ENCODE data around the gene EAPP. TPM values are rescaled to one million over a fixed set of nuclear protein-coding genes. Genes with fewer than 3 reads are reported as not detected.

The EAPP gene, protein sequence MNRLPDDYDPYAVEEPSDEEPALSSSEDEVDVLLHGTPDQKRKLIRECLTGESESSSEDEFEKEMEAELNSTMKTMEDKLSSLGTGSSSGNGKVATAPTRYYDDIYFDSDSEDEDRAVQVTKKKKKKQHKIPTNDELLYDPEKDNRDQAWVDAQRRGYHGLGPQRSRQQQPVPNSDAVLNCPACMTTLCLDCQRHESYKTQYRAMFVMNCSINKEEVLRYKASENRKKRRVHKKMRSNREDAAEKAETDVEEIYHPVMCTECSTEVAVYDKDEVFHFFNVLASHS
- 58.1 TPM for polyA plus RNA-seq (2013, experiment 1 of 2)
- 61.4 TPM for polyA plus RNA-seq (2013, experiment 2 of 2)

GRCh38 chr14:34539407-34540180 lies at the start of gene EAPP:
Gene EAPP, minus strand, starts transcription at chr14:34539701. Its CDS starts 73 bp downstream, at chr14:34539628.
- Histone ChIP-seq H3K27me3 (ENCODE audit: control insufficient read depth in 3 of 3, insufficient read depth in 3 of 3, low read depth in 1 of 3, low read length in 3 of 3) (no peaks in the 10 kb centered on the region), H3K27ac (replicated peaks; ENCODE audit: low read length) (peak within 1 kb of the TSS; percentile 76), H3K36me3 (replicated peaks in 1 of 2; ENCODE audit: control insufficient read depth in 2 of 2, insufficient read depth in 2 of 2, low read length in 2 of 2) (peaks cover 4 to 22% of the 10 kb centered on the region in 2 donors), H3K4me3 (ENCODE audit: low read length in 2 of 2) (peak within 1 kb of the TSS; percentile 78 to 94), H2BK120ac (ENCODE audit: low read depth, low read length) (no peak within 1 kb of the TSS), H2AK5ac (ENCODE audit: low read depth, low read length) (peak within 1 kb of the TSS; percentile 10), H2AFZ (ENCODE audit: low read length) (peak within 1 kb of the TSS; percentile 97), H3K4me1 (ENCODE audit: control insufficient read depth in 2 of 2, insufficient read depth in 1 of 2, low read depth in 1 of 2, low read length in 2 of 2) (peaks cover 0 to 3% of the 10 kb centered on the region in 2 donors), H3K4ac (ENCODE audit: low read length) (no peak within 1 kb of the TSS), H3K9ac (ENCODE audit: low read depth, low read length, poor library complexity) (peak within 1 kb of the TSS; percentile 92), H3K79me1 (ENCODE audit: low read depth, low read length) (peaks cover 5% of the 10 kb centered on the region), H4K8ac (ENCODE audit: low read depth, low read length) (no peak within 1 kb of the TSS), H3K4me2 (ENCODE audit: insufficient read depth, low read length, poor library complexity, severe bottlenecking) (peak within 1 kb of the TSS; percentile 63), H4K91ac (ENCODE audit: low read depth, low read length, poor library complexity) (no peak within 1 kb of the TSS), H3K18ac (ENCODE audit: low read length) (peak within 1 kb of the TSS; percentile 74), H2BK15ac (ENCODE audit: low read length) (no peak within 1 kb of the TSS), H3K9me3 (replicated peaks in 1 of 2; ENCODE audit: control insufficient read depth in 2 of 2, insufficient read depth in 1 of 2, low read depth in 1 of 2, low read length in 2 of 2) (no peaks in the 10 kb centered on the region), H3K14ac (ENCODE audit: low read length) (peak within 1 kb of the TSS; percentile 5), H3K23ac (ENCODE audit: low read depth, low read length, poor library complexity) (peak within 1 kb of the TSS; percentile 34), H2BK5ac (ENCODE audit: low read length) (peak within 1 kb of the TSS; percentile 15), H2BK12ac (ENCODE audit: low read length) (no peak within 1 kb of the TSS)
- DNase-seq (ENCODE audit: low spot score) = peak; percentile 91
- no CpG with 5 or more reads among the region's 59 CpGs for WGBS, 2 donors (ENCODE audit: extremely low coverage in 2 of 2, insufficient read length in 2 of 2, insufficient replicate concordance in 1 of 2)

DNA sequence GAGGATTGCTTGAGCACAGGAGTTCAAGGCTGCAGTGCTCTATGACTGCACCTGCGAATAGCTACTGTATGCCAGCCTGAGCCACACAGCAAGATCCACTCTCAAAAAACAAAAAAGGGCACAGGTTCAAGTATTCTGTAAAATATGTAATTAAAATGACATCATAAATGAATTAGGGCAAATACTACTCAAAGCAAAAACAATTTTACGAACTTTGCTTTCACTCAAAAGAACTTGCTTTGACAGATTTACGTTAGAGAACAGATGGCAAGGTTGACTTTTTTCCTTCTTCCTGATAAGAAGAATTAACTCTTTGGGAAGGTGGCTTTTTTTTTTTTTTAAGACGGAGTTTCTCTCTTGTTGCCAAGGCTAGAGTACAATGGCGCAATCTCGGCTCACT lies 44.0 kb upstream of the EAPP start:
- Histone ChIP-seq H4K91ac (ENCODE audit: low read depth, low read length, poor library complexity) (no peak overlapping the region), H3K14ac (ENCODE audit: low read length) (no peak overlapping the region), H3K23ac (ENCODE audit: low read depth, low read length, poor library complexity) (no peak overlapping the region), H2AFZ (ENCODE audit: low read length) (no peak overlapping the region), H3K36me3 (replicated peaks in 1 of 2; ENCODE audit: control insufficient read depth in 2 of 2, insufficient read depth in 2 of 2, low read length in 2 of 2) (peaks cover 11 to 75% of the 10 kb centered on the region in 2 donors), H2BK15ac (ENCODE audit: low read length) (no peak overlapping the region), H3K4me3 (ENCODE audit: low read length in 2 of 2) (no peak overlapping the region), H3K4ac (ENCODE audit: low read length) (no peak overlapping the region), H3K18ac (ENCODE audit: low read length) (no peak overlapping the region), H3K9ac (ENCODE audit: low read depth, low read length, poor library complexity) (no peak overlapping the region), H3K79me1 (ENCODE audit: low read depth, low read length) (no peaks in the 10 kb centered on the region), H3K27ac (replicated peaks; ENCODE audit: low read length) (no peak overlapping the region), H2AK5ac (ENCODE audit: low read depth, low read length) (no peak overlapping the region), H2BK120ac (ENCODE audit: low read depth, low read length) (no peak overlapping the region), H4K8ac (ENCODE audit: low read depth, low read length) (no peak overlapping the region), H2BK12ac (ENCODE audit: low read length) (no peak overlapping the region), H3K4me1 (ENCODE audit: control insufficient read depth in 2 of 2, insufficient read depth in 1 of 2, low read depth in 1 of 2, low read length in 2 of 2) (no peaks in the 10 kb centered on the region), H3K9me3 (replicated peaks in 1 of 2; ENCODE audit: control insufficient read depth in 2 of 2, insufficient read depth in 1 of 2, low read depth in 1 of 2, low read length in 2 of 2) (no peaks in the 10 kb centered on the region), H2BK5ac (ENCODE audit: low read length) (no peak overlapping the region), H3K4me2 (ENCODE audit: insufficient read depth, low read length, poor library complexity, severe bottlenecking) (no peak overlapping the region), H3K27me3 (ENCODE audit: control insufficient read depth in 3 of 3, insufficient read depth in 3 of 3, low read depth in 1 of 3, low read length in 3 of 3) (no peaks in the 10 kb centered on the region)
- no CpG with 5 or more reads among the region's 6 CpGs for WGBS, 2 donors (ENCODE audit: extremely low coverage in 2 of 2, insufficient read length in 2 of 2, insufficient replicate concordance in 1 of 2)
- DNase-seq (ENCODE audit: low spot score) = no peak

DNA sequence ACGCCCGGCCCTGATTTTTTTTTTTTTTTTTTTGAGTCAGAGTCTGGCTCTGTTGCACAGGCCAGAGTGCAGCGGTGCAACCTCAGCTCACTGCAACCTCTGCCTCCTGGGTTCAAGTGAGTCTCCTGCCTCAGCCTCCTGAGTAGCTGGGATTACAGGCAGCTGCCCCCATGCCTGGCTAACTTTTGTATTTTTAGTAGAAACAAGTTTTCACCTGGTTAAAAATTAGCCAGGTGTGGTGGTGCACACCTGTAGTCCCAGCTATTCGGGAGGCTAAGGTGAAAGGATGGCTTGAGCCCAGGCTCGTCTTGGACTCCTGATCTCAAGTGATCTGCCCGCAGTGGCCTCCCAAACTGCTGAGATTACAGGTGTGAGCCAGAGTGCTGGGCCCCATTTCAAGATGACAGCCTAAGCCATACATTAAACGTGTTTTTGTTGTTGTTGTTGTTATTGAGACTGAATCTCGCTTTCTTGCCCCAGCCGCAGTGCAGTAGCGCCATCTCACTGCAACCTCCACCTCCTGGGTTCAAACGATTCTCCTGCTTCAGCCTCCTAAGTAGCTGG lies 42.7 kb upstream of the EAPP start:
- Histone ChIP-seq H3K23ac (ENCODE audit: low read depth, low read length, poor library complexity) (no peak overlapping the region), H3K14ac (ENCODE audit: low read length) (no peak overlapping the region), H3K9ac (ENCODE audit: low read depth, low read length, poor library complexity) (no peak overlapping the region), H3K27ac (replicated peaks; ENCODE audit: low read length) (no peak overlapping the region), H4K8ac (ENCODE audit: low read depth, low read length) (no peak overlapping the region), H3K9me3 (replicated peaks in 1 of 2; ENCODE audit: control insufficient read depth in 2 of 2, insufficient read depth in 1 of 2, low read depth in 1 of 2, low read length in 2 of 2) (no peaks in the 10 kb centered on the region), H3K4me3 (ENCODE audit: low read length in 2 of 2) (no peak overlapping the region), H2BK12ac (ENCODE audit: low read length) (no peak overlapping the region), H3K4me2 (ENCODE audit: insufficient read depth, low read length, poor library complexity, severe bottlenecking) (no peak overlapping the region), H3K4ac (ENCODE audit: low read length) (no peak overlapping the region), H3K79me1 (ENCODE audit: low read depth, low read length) (no peaks in the 10 kb centered on the region), H4K91ac (ENCODE audit: low read depth, low read length, poor library complexity) (no peak overlapping the region), H2BK5ac (ENCODE audit: low read length) (no peak overlapping the region), H3K4me1 (ENCODE audit: control insufficient read depth in 2 of 2, insufficient read depth in 1 of 2, low read depth in 1 of 2, low read length in 2 of 2) (no peaks in the 10 kb centered on the region), H2BK120ac (ENCODE audit: low read depth, low read length) (no peak overlapping the region), H2AK5ac (ENCODE audit: low read depth, low read length) (no peak overlapping the region), H3K18ac (ENCODE audit: low read length) (no peak overlapping the region), H2BK15ac (ENCODE audit: low read length) (no peak overlapping the region), H3K36me3 (replicated peaks in 1 of 2; ENCODE audit: control insufficient read depth in 2 of 2, insufficient read depth in 2 of 2, low read length in 2 of 2) (peaks cover 11 to 80% of the 10 kb centered on the region in 2 donors), H2AFZ (ENCODE audit: low read length) (no peak overlapping the region), H3K27me3 (ENCODE audit: control insufficient read depth in 3 of 3, insufficient read depth in 3 of 3, low read depth in 1 of 3, low read length in 3 of 3) (no peaks in the 10 kb centered on the region)
- no CpG with 5 or more reads among the region's 11 CpGs for WGBS, 2 donors (ENCODE audit: extremely low coverage in 2 of 2, insufficient read length in 2 of 2, insufficient replicate concordance in 1 of 2)
- DNase-seq (ENCODE audit: low spot score) = no peak

DNA sequence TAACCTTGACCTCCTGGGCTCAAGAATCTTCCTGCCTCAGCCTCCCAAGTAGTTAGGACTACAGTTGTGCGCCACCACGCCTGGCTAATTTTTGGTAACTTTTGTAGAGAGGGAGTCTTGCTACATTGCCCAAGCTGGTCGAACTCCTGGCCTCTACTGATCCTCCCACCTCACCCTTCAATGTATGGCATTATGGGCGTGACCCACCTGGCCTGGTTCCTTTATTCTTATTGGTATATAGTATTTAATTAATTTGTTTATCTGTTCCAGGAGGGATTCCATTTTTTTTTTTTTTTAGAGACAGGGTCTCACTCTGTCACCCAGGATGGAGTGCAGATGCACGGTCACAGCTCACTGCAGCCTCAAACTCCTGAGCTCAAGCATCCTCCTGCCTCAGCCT lies 40.9 kb upstream of the EAPP start:
- Histone ChIP-seq H3K27ac (replicated peaks; ENCODE audit: low read length) (no peak overlapping the region), H3K23ac (ENCODE audit: low read depth, low read length, poor library complexity) (no peak overlapping the region), H3K9ac (ENCODE audit: low read depth, low read length, poor library complexity) (no peak overlapping the region), H2BK120ac (ENCODE audit: low read depth, low read length) (no peak overlapping the region), H2AFZ (ENCODE audit: low read length) (no peak overlapping the region), H2BK12ac (ENCODE audit: low read length) (no peak overlapping the region), H3K14ac (ENCODE audit: low read length) (no peak overlapping the region), H4K8ac (ENCODE audit: low read depth, low read length) (no peak overlapping the region), H4K91ac (ENCODE audit: low read depth, low read length, poor library complexity) (no peak overlapping the region), H2BK15ac (ENCODE audit: low read length) (no peak overlapping the region), H3K36me3 (replicated peaks in 1 of 2; ENCODE audit: control insufficient read depth in 2 of 2, insufficient read depth in 2 of 2, low read length in 2 of 2) (peaks cover 11 to 79% of the 10 kb centered on the region in 2 donors), H3K4me3 (ENCODE audit: low read length in 2 of 2) (no peak overlapping the region), H2AK5ac (ENCODE audit: low read depth, low read length) (no peak overlapping the region), H3K4ac (ENCODE audit: low read length) (no peak overlapping the region), H3K18ac (ENCODE audit: low read length) (no peak overlapping the region), H3K4me1 (ENCODE audit: control insufficient read depth in 2 of 2, insufficient read depth in 1 of 2, low read depth in 1 of 2, low read length in 2 of 2) (no peaks in the 10 kb centered on the region), H2BK5ac (ENCODE audit: low read length) (no peak overlapping the region), H3K4me2 (ENCODE audit: insufficient read depth, low read length, poor library complexity, severe bottlenecking) (no peak overlapping the region), H3K27me3 (ENCODE audit: control insufficient read depth in 3 of 3, insufficient read depth in 3 of 3, low read depth in 1 of 3, low read length in 3 of 3) (no peaks in the 10 kb centered on the region), H3K9me3 (replicated peaks in 1 of 2; ENCODE audit: control insufficient read depth in 2 of 2, insufficient read depth in 1 of 2, low read depth in 1 of 2, low read length in 2 of 2) (no peaks in the 10 kb centered on the region), H3K79me1 (ENCODE audit: low read depth, low read length) (no peaks in the 10 kb centered on the region)
- no peak for DNase-seq (ENCODE audit: low spot score)
- no CpG with 5 or more reads among the region's 5 CpGs for WGBS, 2 donors (ENCODE audit: extremely low coverage in 2 of 2, insufficient read length in 2 of 2, insufficient replicate concordance in 1 of 2)
